ENCODE measurements around the gene MAPKAP1.
"Not testable (repeated sequence)": the region's sequence is repeated elsewhere in the genome, so short reads cannot be mapped to it uniquely, and the experiment has no call there.

The MAPKAP1 gene

DNA sequence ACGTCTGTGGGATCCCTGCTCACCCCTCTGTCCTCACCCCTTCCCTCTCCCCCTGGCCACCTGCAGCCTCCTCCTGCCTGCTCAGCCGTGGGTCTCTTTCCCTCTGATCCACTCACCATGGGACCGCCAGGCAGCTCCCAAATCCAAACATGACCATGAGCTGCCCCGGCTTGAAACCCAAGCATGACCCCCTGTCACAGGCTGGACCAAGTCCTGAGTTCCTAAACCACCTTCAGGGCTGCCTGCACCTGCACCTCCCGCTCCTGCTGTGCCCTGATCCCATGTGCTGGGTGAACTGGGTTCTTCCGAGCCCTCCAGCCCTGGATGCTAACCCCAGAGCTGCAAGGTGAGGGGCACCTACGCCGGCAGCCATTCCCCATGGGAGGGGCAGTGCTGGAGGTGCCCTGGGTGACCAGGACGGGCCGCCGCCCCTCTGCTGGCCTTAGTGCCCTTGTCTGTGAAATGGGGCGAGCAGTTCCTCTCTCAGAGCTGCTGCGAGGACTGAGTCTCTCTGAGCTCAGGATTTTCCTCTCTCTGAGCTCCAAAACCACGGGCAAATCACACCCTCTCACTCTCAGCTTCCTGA lies 295.7 kb downstream of the MAPKAP1 start:
- Histone ChIP-seq H3K9me3 (no peaks in the 10 kb centered on the region), H3K4me1 (peaks cover 5% of the 10 kb centered on the region; the same call in 1 of the 2 replicates), H3K36me3 (replicated peaks) (no peaks in the 10 kb centered on the region), H3K27me3 (ENCODE audit: low read depth) (no peaks in the 10 kb centered on the region), H3K4me3 (no peak overlapping the region)
- in situ Hi-C loops (cut with MboI; ENCODE audit: low sequenced_read_pairs): no loop called here
- DNase-seq (ENCODE audit: low spot score in 2 of 2): no peak

DNA sequence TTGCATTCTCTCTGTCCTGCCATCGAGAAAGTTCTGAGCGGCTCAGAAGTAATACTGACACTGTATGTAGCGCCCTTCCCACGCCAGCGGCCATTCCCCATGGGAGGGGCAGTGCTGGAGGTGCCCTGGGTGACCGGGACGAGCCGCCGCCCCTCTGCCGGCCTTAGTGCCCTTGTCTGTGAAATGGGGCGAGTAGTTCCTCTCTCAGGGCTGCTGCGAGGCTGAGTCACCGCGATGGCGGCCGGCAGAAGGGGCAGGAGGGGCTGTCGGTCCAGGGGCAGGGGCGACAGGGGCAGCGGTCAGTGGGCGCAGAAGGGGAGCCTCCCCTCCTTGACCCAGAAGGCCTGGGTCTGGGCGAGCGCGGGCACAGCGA lies 296.5 kb downstream of the MAPKAP1 start:
- H3K9me3 ChIP-seq: no peaks in the 10 kb centered on the region
- no peaks in the 10 kb centered on the region for H3K36me3 ChIP-seq (replicated peaks)
- no peak for DNase-seq (ENCODE audit: low spot score in 2 of 2)
- no peaks in the 10 kb centered on the region for H3K27me3 ChIP-seq (ENCODE audit: low read depth)
- H3K4me1 ChIP-seq: peaks cover 5% of the 10 kb centered on the region; the same call in 1 of the 2 replicates
- in situ Hi-C loops (cut with MboI; ENCODE audit: low sequenced_read_pairs): no loop called here
- peak overlapping the region; percentile 10 for H3K4me3 ChIP-seq

DNA sequence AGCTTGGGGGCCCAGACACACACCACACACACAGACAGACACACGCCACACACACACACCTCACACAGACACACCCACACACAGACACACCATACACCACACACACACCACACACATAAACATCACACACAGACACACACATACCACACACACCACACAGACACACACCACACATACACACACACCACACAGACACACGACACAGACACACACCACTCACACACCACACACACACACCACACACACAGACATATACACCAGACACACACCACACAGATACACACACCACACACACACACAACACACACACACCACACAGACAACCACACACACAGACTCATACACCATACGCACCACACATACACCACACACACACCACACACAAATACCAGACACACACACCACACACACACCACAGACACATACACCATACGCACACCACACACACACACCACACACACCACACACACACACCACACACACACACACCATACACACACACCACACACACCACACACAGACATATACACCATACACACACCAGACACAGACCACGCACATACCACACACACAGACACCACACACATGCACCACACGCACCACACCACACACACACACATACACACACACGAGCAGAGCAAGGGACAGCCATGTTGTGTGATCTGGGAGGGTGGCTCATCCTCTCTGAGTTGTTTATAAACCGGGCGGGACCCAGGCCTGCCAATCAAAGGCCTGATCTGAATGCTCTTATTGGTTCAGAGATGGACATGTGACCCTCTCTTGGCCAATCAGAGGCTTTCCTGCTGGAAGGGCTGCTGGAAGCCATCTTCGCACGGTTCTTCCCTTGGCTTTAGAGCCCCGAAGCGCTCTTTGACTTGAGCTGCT lies 297.1 kb downstream of the MAPKAP1 start:
- DNase-seq (ENCODE audit: low spot score in 2 of 2): peak; percentile 48 to 81
- peaks cover 5% of the 10 kb centered on the region; the same call in 1 of the 2 replicates for H3K4me1 ChIP-seq
- H3K9me3 ChIP-seq: no peaks in the 10 kb centered on the region
- in situ Hi-C loops (cut with MboI; ENCODE audit: low sequenced_read_pairs): loop anchor here (5.0 to 10.0 kb wide), 3 partner anchors 822 to 1065 kb away; no protein-coding TSS in a partner anchor
- H3K4me3 ChIP-seq: peak overlapping the region; percentile 10
- H3K27me3 ChIP-seq (ENCODE audit: low read depth): no peaks in the 10 kb centered on the region
- H3K36me3 ChIP-seq (replicated peaks): no peaks in the 10 kb centered on the region

DNA sequence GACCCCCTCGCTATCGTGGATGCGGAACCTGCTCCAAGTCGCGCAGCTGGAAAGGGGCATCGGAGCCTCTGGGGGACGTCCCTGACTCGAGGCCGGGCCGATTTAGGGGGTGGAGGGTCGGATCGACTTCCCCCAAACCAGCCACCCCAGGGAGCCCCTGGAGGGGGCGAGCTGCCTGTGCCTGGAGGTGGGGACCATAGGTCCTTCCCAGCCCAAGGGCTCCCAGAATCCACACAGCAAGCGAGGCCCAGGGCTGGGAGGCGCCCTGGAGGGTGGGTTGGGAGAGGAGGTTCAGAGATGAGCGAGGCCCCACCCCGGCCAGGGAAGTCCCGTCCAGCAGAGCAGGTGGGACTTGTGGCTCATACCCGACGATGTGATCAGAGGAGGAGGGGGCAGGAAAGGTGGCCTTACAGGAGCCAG lies 297.8 kb downstream of the MAPKAP1 start:
- DNase-seq (ENCODE audit: low spot score in 2 of 2): peak in 1 of 2 experiments; percentile 40
- Histone ChIP-seq H3K27me3 (ENCODE audit: low read depth) (no peaks in the 10 kb centered on the region), H3K9me3 (no peaks in the 10 kb centered on the region), H3K36me3 (replicated peaks) (no peaks in the 10 kb centered on the region), H3K4me1 (peaks cover 5% of the 10 kb centered on the region; the same call in 1 of the 2 replicates), H3K4me3 (no peak overlapping the region)
- in situ Hi-C loops (cut with MboI; ENCODE audit: low sequenced_read_pairs): loop anchor here (5.0 to 10.0 kb wide), 3 partner anchors 823 to 1066 kb away; no protein-coding TSS in a partner anchor

DNA sequence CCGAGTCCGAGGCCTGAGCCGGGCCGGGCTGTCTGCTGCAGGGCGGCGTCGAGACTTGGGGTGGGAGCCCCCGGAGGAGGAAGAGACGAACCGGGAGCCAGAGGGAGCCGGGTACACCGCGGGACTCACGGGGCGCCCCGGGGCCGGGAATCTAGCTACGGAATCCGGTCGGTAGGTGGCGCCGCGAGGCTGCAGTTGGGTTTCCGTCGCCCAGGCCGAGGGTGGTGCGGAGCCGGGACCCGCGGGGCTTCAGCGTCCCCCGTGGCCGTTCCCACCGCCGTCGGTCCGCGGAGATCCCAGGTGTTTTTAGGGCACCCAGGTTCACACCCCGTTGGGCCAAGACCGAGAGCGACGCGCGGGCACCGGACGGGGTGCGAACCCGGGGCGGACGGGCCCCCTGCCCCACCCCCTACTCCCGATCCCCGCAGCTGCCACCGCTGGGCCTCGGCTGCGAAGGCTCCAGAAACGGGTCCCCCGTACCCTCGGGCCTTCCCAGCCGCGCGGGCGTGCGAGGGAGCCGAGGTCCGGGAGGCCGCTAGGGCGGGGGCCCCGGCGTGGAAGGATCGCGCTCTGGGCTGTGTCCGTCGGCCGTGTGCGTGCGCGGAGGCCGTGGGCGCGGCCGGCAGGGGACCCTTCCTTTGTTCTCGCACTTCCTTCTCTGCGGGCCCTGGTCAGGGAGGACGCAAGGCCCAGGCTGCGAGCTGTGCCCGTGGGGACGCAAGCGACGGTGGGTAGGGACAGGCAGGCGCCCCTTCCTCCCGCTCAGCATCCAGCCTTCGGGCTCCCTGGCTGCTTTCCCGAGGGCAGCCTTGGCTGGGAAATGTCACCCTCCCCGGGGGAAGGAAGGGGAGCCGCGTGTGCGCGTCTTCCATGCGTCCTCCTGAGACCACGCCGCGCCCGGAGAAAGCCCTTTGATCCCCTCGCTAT lies 298.8 kb downstream of the MAPKAP1 start:
- in situ Hi-C loops (cut with MboI; ENCODE audit: low sequenced_read_pairs): loop anchor here (5.0 to 10.0 kb wide), 3 partner anchors 824 to 1067 kb away; no protein-coding TSS in a partner anchor
- Histone ChIP-seq H3K4me1 (peaks cover 5% of the 10 kb centered on the region; the same call in 1 of the 2 replicates), H3K4me3 (peak overlapping the region; percentile 46), H3K9me3 (no peaks in the 10 kb centered on the region), H3K36me3 (replicated peaks) (no peaks in the 10 kb centered on the region), H3K27me3 (ENCODE audit: low read depth) (no peaks in the 10 kb centered on the region)
- DNase-seq (ENCODE audit: low spot score in 2 of 2): peak; percentile 71 to 92

DNA sequence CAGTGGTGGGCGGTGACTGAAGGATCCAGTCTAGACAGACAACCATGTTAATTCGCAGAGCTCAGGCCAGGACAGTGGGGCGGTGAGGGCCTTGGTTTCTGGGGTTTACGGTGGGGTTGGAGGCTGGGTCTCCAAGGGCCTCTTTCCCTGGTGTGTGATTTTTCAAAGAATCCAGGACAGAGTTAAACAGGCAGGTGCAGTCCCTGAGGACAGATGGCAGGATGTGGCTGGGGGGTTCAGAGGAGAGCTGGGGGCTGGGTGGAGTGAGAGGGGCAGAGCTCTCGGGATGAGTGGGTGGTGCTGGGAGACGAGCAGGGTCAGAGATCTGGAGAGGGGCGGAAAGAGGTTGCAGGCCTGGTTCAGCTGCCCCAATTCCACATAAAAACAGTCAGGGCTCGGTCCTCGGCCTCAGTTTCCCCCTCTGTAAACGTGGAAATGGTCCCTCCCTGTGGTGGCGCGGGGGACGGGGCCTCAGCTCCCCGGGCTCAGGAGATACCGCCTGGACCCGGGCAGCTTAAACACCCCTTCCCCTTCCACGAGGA lies 299.5 kb downstream of the MAPKAP1 start:
- Histone ChIP-seq H3K9me3 (no peaks in the 10 kb centered on the region), H3K36me3 (replicated peaks) (no peaks in the 10 kb centered on the region), H3K27me3 (ENCODE audit: low read depth) (no peaks in the 10 kb centered on the region), H3K4me1 (peaks cover 5% of the 10 kb centered on the region; the same call in 1 of the 2 replicates), H3K4me3 (peak overlapping the region; percentile 46)
- DNase-seq (ENCODE audit: low spot score in 2 of 2): no peak
- in situ Hi-C loops (cut with MboI; ENCODE audit: low sequenced_read_pairs): loop anchor here (5.0 to 10.0 kb wide), 3 partner anchors 825 to 1067 kb away; no protein-coding TSS in a partner anchor

DNA sequence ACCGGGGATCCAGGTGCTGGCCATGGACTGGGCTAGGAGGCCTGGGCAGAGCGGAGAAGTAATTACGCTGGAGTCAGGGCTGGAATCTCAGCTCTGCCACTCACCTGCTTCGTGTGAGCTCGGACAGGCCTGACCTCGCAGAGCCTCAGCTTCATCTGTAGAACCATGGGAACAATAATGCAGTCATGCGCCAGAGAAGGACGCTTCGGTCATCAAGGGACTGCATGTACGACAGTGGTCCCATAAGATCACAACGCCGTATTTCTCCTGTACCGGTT lies 300.3 kb downstream of the MAPKAP1 start:
- Histone ChIP-seq H3K36me3 (replicated peaks) (no peaks in the 10 kb centered on the region), H3K9me3 (no peaks in the 10 kb centered on the region), H3K4me1 (peaks cover 5% of the 10 kb centered on the region; the same call in 1 of the 2 replicates), H3K4me3 (no peak overlapping the region), H3K27me3 (ENCODE audit: low read depth) (no peaks in the 10 kb centered on the region)
- in situ Hi-C loops (cut with MboI; ENCODE audit: low sequenced_read_pairs): loop anchor here (5.0 to 10.0 kb wide), 3 partner anchors 826 to 1068 kb away; no protein-coding TSS in a partner anchor
- DNase-seq (ENCODE audit: low spot score in 2 of 2): no peak

DNA sequence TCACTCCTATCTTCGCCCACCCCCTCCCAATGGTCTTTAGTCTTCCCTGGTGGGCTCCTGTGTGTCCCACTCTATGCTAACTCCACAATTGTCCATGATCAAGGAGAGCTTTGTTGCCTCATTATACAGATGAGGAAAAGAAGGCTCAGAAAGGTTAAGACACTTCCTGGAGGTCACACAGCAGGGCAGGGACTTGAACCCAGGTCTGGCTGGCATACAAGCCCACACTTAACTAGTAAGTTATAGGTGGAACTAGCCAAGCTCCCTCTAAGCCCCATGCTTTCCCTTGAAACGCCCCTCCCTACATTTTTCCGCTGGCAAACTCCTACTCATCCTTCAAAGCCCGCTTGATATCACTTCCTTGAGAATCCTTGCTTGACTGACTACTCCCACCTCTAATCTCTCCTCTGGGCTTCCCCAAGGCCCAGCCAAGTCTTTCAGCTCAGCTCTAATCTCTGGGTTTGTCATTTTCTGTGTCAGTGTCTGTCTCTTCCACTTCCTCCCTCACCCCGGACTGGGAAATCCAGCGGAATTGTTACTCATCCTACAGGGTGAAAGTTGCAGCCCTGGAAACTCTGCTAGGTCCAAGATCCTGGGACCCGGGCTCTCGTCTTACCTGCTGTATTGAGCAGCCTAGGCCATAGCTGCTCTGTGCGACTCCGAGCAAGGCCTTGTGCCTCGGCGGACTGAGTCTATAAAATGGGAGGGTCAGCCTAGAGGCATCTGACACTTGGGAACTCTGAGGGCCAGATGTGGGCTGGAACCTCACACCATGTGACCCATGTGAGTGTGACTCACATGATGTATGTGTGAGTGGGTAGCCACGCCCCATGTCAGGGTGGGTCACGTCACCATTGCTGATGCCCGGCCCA lies 300.8 kb downstream of the MAPKAP1 start:
- no peaks in the 10 kb centered on the region for H3K9me3 ChIP-seq
- H3K36me3 ChIP-seq (replicated peaks): no peaks in the 10 kb centered on the region
- DNase-seq (ENCODE audit: low spot score in 2 of 2): no peak
- peaks cover 5% of the 10 kb centered on the region; the same call in 1 of the 2 replicates for H3K4me1 ChIP-seq
- no peak overlapping the region for H3K4me3 ChIP-seq
- no peaks in the 10 kb centered on the region for H3K27me3 ChIP-seq (ENCODE audit: low read depth)
- in situ Hi-C loops (cut with MboI; ENCODE audit: low sequenced_read_pairs): loop anchor here (5.0 to 10.0 kb wide), 3 partner anchors 826 to 1069 kb away; no protein-coding TSS in a partner anchor

DNA sequence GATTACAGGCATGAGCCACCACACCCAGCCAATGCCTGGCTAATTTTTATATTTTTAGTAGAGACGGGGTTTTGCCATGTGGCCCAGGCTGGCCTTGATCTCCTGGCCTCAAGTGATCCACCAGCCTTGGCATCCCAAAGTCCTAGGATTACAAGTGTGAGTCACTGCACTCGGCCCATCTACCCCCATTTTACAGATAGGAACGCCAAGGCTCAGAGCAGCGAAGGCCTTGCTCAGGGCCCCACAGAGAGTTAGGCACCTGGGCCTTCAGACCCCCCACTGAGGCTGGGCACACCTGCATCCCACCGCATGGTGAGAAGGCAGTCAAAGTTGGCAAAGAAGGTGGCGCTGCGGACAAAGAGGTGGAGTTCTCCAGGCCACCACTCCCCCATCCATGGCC lies 302.3 kb downstream of the MAPKAP1 start:
- in situ Hi-C loops (cut with MboI; ENCODE audit: low sequenced_read_pairs): loop anchor here (5.0 to 10.0 kb wide), 3 partner anchors 828 to 1070 kb away; no protein-coding TSS in a partner anchor
- Histone ChIP-seq H3K36me3 (replicated peaks) (no peaks in the 10 kb centered on the region), H3K4me1 (no peaks in the 10 kb centered on the region; the same call in 1 of the 2 replicates)

DNA sequence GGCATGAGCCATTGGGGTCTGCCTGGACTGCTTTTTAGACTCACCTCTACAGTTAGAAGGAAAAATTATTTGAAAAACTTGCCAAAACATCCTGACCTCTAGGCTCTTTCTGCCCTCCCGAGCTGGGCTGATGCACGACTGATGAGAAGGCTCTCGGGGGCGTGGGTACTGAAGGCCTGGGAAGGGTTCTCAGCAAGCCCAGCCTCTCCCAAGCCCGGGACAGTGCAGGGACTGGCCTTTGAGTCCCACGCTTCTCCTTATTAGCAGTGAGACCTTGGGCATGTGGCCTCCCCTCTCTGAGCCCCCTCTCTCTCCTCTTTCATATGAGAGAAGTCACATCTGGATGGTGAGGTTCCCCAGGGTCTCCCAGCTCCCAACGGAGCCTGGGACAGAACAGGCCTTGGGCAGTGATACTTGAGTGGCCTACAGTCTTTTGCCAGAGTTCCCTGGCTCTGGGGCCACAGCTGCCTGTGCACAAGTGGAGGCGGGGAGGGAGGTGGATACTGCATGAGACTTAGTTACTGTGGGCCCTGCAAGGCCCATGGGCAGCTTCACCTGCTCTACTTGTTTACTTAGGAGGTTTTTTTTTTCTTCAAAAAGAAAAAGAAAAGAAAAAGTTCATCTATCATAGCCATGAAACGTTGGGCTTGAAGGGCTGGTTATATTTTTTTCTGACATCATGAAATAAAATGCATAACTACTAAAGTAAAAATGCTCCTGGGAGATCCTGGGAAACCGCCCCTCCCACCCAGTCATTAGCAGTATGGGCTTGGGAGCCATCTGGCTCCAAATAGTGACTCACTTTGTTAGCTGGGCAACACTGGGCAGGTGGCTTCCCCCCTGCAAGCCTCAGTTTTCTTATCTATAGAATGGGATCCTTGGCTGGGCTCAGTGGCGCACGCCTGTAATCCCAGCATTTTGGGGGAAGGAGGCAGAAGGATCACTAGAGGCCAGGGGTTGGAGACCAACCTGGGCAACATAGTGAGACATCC lies 306.0 kb downstream of the MAPKAP1 start:
- DNase-seq (ENCODE audit: low spot score in 2 of 2): no peak
- in situ Hi-C loops (cut with MboI; ENCODE audit: low sequenced_read_pairs): loop anchor here (10.0 kb wide), 1 partner anchor 1074 kb away; no protein-coding TSS in a partner anchor

More for the DNA sequence above, 302.3 kb downstream of the MAPKAP1 start:
- Histone ChIP-seq H3K9me3 (no peaks in the 10 kb centered on the region), H3K4me3 (no peak overlapping the region), H3K27me3 (ENCODE audit: low read depth) (no peaks in the 10 kb centered on the region)
- no peak for DNase-seq (ENCODE audit: low spot score in 2 of 2)

DNA sequence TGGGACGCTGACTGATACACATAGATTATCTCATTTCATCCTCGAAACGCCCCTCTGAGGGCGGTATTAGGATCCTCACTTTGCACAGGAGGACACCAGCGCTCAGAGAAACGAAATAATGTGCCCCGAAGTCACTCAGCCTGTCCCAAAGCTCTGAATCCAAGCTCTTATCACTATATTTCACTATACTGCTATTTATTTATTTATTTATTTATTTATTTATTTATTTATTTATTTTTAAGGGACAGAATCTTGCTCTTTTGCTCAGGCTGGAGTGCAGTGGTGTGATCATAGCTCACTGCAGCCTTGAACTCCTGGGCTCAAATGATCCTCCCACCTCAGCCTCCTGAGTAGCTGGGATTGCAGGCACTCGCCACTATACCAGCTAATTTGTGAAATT lies 306.8 kb downstream of the MAPKAP1 start:
- H3K4me1 ChIP-seq; H3K36me3 ChIP-seq (replicated peaks); H3K4me3 ChIP-seq; DNase-seq (ENCODE audit: low spot score in 2 of 2); H3K27me3 ChIP-seq (ENCODE audit: low read depth); H3K9me3 ChIP-seq: not testable (repeated sequence)
- in situ Hi-C loops (cut with MboI; ENCODE audit: low sequenced_read_pairs): loop anchor here (10.0 kb wide), 1 partner anchor 1075 kb away; no protein-coding TSS in a partner anchor

More for the DNA sequence above, 306.0 kb downstream of the MAPKAP1 start:
- no peaks in the 10 kb centered on the region for H3K4me1 ChIP-seq
- no peaks in the 10 kb centered on the region for H3K36me3 ChIP-seq (replicated peaks)
- H3K27me3 ChIP-seq (ENCODE audit: low read depth): no peaks in the 10 kb centered on the region
- H3K9me3 ChIP-seq: no peaks in the 10 kb centered on the region
- no peak overlapping the region for H3K4me3 ChIP-seq
